GM19239 (cell line): ENCODE data around the gene IBA57.
"Not testable (repeated sequence)": the region's sequence is repeated elsewhere in the genome, so short reads cannot be mapped to it uniquely, and the experiment has no call there.

Source experiments
- DNase-seq: peaks from one replicate; pipeline ENCODE4 v3.0.0; 2011; ENCODE audit warnings: low spot score; ENCODE audit not compliant: insufficient read length
- FAIRE-seq: peaks from 2 replicates; lab custom pipeline; 2011; peaks lifted over from hg19 to GRCh38; lab: Jason Lieb, UNC

IBA57 gene

GRCh38 chr1:228224198-228225164 is 58.9 kb downstream of the IBA57 start:
- DNase-seq = no peak
- no peak for FAIRE-seq

- DNase-seq (no peak), FAIRE-seq (no peak)
Measured at GRCh38 chr1:228225165-228225710, 59.6 kb downstream of the IBA57 start.

- no peak for FAIRE-seq
- no peak for DNase-seq
Measured at GRCh38 chr1:228225740-228226139, 60.1 kb downstream of the IBA57 start.

GRCh38 chr1:228226141-228226874 is 60.7 kb downstream of the IBA57 start:
- DNase-seq = no peak
- FAIRE-seq = no peak

- no peak for FAIRE-seq
- no peak for DNase-seq
Measured at GRCh38 chr1:228226956-228227791, 61.6 kb downstream of the IBA57 start.

- not testable (repeated sequence) for DNase-seq, FAIRE-seq
Measured at GRCh38 chr1:228228147-228228546, 62.5 kb downstream of the IBA57 start.

GRCh38 chr1:228228601-228229074 is 63.0 kb downstream of the IBA57 start:
- no peak for DNase-seq

GRCh38 chr1:228231189-228231588 is 65.6 kb downstream of the IBA57 start:
- DNase-seq = no peak
- no peak for FAIRE-seq

More at GRCh38 chr1:228228601-228229074, 63.0 kb downstream of the IBA57 start:
- FAIRE-seq = no peak
